LNCAP (cell line): ENCODE measurements around the gene MAP4K1.

Experiments
- CTCF ChIP-seq: fragments of 450-650 bp; IDR thresholded peaks from 2 replicates; pipeline ENCODE4 v1.5.1; 2017; ENCODE audit warnings: mild to moderate bottlenecking

The MAP4K1 gene

GRCh38 chr19:38649305-38650171 is 31.8 kb upstream of the MAP4K1 start:
- no peak for TF ChIP-seq CTCF

- TF ChIP-seq CTCF, result no peak
Observed at GRCh38 chr19:38648769-38649304, 31.1 kb upstream of the MAP4K1 start.

GRCh38 chr19:38647966-38648768 is 30.4 kb upstream of the MAP4K1 start:
- no peak for TF ChIP-seq CTCF

GRCh38 chr19:38647368-38647965 is 29.7 kb upstream of the MAP4K1 start, which contains the start of gene ACTN4:
TSS of gene ACTN4 (plus strand) at chr19:38647649. CDS start at chr19:38647746, 97 bp downstream.
- TF ChIP-seq CTCF, result no peak

- no peak for TF ChIP-seq CTCF
Observed at GRCh38 chr19:38644719-38645118, 27.0 kb upstream of the MAP4K1 start.

- no peak for TF ChIP-seq CTCF
Observed at GRCh38 chr19:38642176-38642575, 24.4 kb upstream of the MAP4K1 start.

- no peak for TF ChIP-seq CTCF
Observed at GRCh38 chr19:38640368-38640767, 22.6 kb upstream of the MAP4K1 start.
